ENCODE data around the gene RSBN1. TPM values are rescaled to one million over a fixed set of nuclear protein-coding genes. Genes with fewer than 3 reads are reported as not detected.

The RSBN1 gene
- total RNA-seq, 1 experiment from 2014 or later: 15.5 TPM

DNA sequence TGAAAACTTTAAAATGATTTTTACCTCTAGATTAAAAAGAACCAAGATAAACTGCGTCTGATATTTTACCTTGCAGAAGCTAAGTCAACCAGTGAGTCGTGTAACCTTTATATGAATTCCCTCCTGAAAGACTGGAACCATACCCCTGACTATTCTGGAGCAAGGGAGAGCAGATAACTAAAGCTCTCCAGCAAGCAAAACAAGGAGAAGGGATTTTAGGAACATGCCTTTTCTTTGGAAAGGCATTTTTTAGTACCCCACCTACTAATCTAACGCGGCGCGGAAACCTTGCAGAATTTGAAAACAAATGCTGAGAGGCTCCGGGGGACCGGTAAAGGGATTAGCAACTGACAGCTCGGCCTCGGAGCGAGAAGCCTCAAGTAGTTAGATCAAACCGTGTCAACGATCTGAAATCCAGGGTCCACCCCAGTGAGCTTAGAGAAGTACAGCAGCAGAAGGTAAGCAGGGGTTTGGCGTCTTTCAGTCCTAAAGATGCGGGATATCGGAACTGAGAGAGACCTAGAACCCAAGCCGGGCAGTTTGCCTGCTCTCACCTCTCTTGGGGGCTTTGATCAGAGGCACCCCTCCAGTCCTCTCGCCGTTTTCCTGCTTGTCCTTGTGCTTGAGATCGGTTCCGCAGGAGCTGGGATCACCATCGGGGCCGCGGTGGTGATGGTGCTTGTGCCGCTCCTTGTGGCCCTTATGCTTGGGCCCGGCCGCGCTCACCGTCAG, 954 bp downstream of the RSBN1 start:
- DNase-seq (ENCODE audit: low spot score) (no peak), ATAC-seq (0 out of 2 replicates have a peak, but pooled peaks have one; percentile 2)
- TF ChIP-seq ETV6 (CRISPR knock-in tag; IDR thresholded peaks at IDR 0.05): no peak
- TF ChIP-seq, protein P1, sequence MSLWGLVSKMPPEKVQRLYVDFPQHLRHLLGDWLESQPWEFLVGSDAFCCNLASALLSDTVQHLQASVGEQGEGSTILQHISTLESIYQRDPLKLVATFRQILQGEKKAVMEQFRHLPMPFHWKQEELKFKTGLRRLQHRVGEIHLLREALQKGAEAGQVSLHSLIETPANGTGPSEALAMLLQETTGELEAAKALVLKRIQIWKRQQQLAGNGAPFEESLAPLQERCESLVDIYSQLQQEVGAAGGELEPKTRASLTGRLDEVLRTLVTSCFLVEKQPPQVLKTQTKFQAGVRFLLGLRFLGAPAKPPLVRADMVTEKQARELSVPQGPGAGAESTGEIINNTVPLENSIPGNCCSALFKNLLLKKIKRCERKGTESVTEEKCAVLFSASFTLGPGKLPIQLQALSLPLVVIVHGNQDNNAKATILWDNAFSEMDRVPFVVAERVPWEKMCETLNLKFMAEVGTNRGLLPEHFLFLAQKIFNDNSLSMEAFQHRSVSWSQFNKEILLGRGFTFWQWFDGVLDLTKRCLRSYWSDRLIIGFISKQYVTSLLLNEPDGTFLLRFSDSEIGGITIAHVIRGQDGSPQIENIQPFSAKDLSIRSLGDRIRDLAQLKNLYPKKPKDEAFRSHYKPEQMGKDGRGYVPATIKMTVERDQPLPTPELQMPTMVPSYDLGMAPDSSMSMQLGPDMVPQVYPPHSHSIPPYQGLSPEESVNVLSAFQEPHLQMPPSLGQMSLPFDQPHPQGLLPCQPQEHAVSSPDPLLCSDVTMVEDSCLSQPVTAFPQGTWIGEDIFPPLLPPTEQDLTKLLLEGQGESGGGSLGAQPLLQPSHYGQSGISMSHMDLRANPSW (CRISPR knock-in tag; conservative IDR thresholded peaks at IDR 0.05; ENCODE audit: low read depth): no peak
- no peak for TF ChIP-seq ZNF219 (CRISPR knock-in tag; IDR thresholded peaks at IDR 0.05; ENCODE audit: borderline replicate concordance)
- no peak for TF ChIP-seq EMX1 (CRISPR knock-in tag; IDR thresholded peaks at IDR 0.05)
- TF ChIP-seq GTF2I (CRISPR knock-in tag; conservative IDR thresholded peaks at IDR 0.05): no peak
- TF ChIP-seq, protein P2, sequence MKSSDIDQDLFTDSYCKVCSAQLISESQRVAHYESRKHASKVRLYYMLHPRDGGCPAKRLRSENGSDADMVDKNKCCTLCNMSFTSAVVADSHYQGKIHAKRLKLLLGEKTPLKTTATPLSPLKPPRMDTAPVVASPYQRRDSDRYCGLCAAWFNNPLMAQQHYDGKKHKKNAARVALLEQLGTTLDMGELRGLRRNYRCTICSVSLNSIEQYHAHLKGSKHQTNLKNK (CRISPR knock-in tag; IDR thresholded peaks at IDR 0.05): no peak
- TF ChIP-seq RORB (CRISPR knock-in tag; IDR thresholded peaks at IDR 0.05): no peak
- no peak for TF ChIP-seq ESRRA (CRISPR knock-in tag; IDR thresholded peaks at IDR 0.05; ENCODE audit: borderline replicate concordance)
- no peak; the same call in 1 of the 2 replicates for TF ChIP-seq ZNF121 (CRISPR knock-in tag; IDR thresholded peaks at IDR 0.05)
- TF ChIP-seq, protein P3, sequence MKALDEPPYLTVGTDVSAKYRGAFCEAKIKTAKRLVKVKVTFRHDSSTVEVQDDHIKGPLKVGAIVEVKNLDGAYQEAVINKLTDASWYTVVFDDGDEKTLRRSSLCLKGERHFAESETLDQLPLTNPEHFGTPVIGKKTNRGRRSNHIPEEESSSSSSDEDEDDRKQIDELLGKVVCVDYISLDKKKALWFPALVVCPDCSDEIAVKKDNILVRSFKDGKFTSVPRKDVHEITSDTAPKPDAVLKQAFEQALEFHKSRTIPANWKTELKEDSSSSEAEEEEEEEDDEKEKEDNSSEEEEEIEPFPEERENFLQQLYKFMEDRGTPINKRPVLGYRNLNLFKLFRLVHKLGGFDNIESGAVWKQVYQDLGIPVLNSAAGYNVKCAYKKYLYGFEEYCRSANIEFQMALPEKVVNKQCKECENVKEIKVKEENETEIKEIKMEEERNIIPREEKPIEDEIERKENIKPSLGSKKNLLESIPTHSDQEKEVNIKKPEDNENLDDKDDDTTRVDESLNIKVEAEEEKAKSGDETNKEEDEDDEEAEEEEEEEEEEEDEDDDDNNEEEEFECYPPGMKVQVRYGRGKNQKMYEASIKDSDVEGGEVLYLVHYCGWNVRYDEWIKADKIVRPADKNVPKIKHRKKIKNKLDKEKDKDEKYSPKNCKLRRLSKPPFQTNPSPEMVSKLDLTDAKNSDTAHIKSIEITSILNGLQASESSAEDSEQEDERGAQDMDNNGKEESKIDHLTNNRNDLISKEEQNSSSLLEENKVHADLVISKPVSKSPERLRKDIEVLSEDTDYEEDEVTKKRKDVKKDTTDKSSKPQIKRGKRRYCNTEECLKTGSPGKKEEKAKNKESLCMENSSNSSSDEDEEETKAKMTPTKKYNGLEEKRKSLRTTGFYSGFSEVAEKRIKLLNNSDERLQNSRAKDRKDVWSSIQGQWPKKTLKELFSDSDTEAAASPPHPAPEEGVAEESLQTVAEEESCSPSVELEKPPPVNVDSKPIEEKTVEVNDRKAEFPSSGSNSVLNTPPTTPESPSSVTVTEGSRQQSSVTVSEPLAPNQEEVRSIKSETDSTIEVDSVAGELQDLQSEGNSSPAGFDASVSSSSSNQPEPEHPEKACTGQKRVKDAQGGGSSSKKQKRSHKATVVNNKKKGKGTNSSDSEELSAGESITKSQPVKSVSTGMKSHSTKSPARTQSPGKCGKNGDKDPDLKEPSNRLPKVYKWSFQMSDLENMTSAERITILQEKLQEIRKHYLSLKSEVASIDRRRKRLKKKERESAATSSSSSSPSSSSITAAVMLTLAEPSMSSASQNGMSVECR (CRISPR knock-in tag; IDR thresholded peaks at IDR 0.05; ENCODE audit: borderline replicate concordance): no peak
- TF ChIP-seq, protein P4, sequence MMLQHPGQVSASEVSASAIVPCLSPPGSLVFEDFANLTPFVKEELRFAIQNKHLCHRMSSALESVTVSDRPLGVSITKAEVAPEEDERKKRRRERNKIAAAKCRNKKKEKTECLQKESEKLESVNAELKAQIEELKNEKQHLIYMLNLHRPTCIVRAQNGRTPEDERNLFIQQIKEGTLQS (CRISPR knock-in tag; conservative IDR thresholded peaks at IDR 0.05): no peak
- TF ChIP-seq, protein P5, sequence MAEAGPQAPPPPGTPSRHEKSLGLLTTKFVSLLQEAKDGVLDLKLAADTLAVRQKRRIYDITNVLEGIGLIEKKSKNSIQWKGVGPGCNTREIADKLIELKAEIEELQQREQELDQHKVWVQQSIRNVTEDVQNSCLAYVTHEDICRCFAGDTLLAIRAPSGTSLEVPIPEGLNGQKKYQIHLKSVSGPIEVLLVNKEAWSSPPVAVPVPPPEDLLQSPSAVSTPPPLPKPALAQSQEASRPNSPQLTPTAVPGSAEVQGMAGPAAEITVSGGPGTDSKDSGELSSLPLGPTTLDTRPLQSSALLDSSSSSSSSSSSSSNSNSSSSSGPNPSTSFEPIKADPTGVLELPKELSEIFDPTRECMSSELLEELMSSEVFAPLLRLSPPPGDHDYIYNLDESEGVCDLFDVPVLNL (CRISPR knock-in tag; IDR thresholded peaks at IDR 0.05; ENCODE audit: borderline replicate concordance, low read depth): no peak
- TF ChIP-seq, protein P6, sequence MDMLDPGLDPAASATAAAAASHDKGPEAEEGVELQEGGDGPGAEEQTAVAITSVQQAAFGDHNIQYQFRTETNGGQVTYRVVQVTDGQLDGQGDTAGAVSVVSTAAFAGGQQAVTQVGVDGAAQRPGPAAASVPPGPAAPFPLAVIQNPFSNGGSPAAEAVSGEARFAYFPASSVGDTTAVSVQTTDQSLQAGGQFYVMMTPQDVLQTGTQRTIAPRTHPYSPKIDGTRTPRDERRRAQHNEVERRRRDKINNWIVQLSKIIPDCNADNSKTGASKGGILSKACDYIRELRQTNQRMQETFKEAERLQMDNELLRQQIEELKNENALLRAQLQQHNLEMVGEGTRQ (CRISPR knock-in tag; IDR thresholded peaks at IDR 0.05): no peak
- H3K36me3 Mint-ChIP-seq: peaks cover 6% of the 10 kb centered on the region
- CTCF ChIA-PET: interaction anchor here (0.7 to 1.7 kb wide), 5 partner anchors 24 to 168 kb away, joined by 3 to 5 read pairs (median 3); partner anchors contain the start of genes AP4B1, OLFML3 and PHTF1
- H3K27ac Mint-ChIP-seq: peak overlapping the region; percentile 92
- peak overlapping the region; percentile 96 for H3K4me3 Mint-ChIP-seq
- H3K9me3 Mint-ChIP-seq: peaks cover 4% of the 10 kb centered on the region; the same call in 1 of the 2 replicates
- H3K4me1 Mint-ChIP-seq: peaks cover 16% of the 10 kb centered on the region
- H3K27me3 Mint-ChIP-seq (ENCODE audit: low read depth): no peaks in the 10 kb centered on the region
- POLR2A ChIA-PET: interaction anchor here (0.6 to 2.3 kb wide), 3 partner anchors 12 to 53 kb away, joined by 3 to 19 read pairs (median 4); partner anchors contain the start of gene PHTF1
